HEK293 (cell line): Measurements from ENCODE around the gene CDC37.

ENCODE experiments used
- CTCF ChIA-PET: fragments of 350-600 bp; formaldehyde crosslinking; extraction: SDS; loops from one replicate; lab custom pipeline; 2021; ENCODE audit warnings: antibody characterized with exemption; lab: Yijun Ruan, JAX
- POLR2A ChIA-PET: fragments of 300-600 bp; formaldehyde crosslinking; extraction: SDS; loops from one replicate; lab custom pipeline; 2020; ENCODE audit warnings: antibody characterized with exemption, inconsistent platforms; lab: Yijun Ruan, JAX
- H3K27ac ChIP-seq: fragments of 200-500 bp; sonication (Bioruptor generic); 2 replicates; pipeline ENCODE4 v1.5.1; 2014; ENCODE audit warnings: low read depth, low read length, control low read depth, inconsistent platforms; ENCODE audit errors: extremely low read depth
- H3K36me3 ChIP-seq, 2 experiments: fragments of 200-500 bp in 1 of 2; sonication (Bioruptor generic) in 1 of 2; 1 replicate in 1 of 2; 2 replicates in 1 of 2; pipeline ENCODE4 v1.5.1; 2014 to 2017; ENCODE audit warnings: inconsistent platforms in 2 of 2, low read length in 2 of 2; ENCODE audit not compliant: control insufficient read depth in 2 of 2, insufficient read depth in 1 of 2
- H3K4me1 ChIP-seq: fragments of 200-500 bp; sonication (Bioruptor generic); 2 replicates; pipeline ENCODE4 v1.5.1; 2014; ENCODE audit warnings: mild to moderate bottlenecking, low read length, inconsistent platforms; ENCODE audit not compliant: control insufficient read depth, insufficient read depth
- H3K4me3 ChIP-seq: 2 replicates; pipeline ENCODE4 v1.5.1; 2011; ENCODE audit warnings: low read depth, mild to moderate bottlenecking, control low read depth, low read length, moderate library complexity
- H3K9me3 ChIP-seq: fragments of 200-500 bp; sonication (Bioruptor generic); 2 replicates; pipeline ENCODE4 v1.5.1; 2014; ENCODE audit warnings: low read depth, low read length, inconsistent platforms; ENCODE audit not compliant: control insufficient read depth, insufficient read depth
- EGR2 ChIP-seq: fragments of 450-650 bp; formaldehyde crosslinking; IDR thresholded peaks from 2 replicates; pipeline ENCODE4 v1.5.1; 2016; ENCODE audit warnings: low read depth, missing biosample characterization, missing genetic modification characterization
- ELK4 ChIP-seq: IDR thresholded peaks from 2 replicates; pipeline ENCODE4 v1.6.1; 2011; ENCODE audit warnings: mild to moderate bottlenecking, low read depth, low read length, borderline replicate concordance
- GFI1B ChIP-seq: fragments of 450-650 bp; formaldehyde crosslinking; IDR thresholded peaks from 2 replicates; pipeline ENCODE4 v1.5.1; 2016; ENCODE audit warnings: missing biosample characterization, missing genetic modification characterization
- GLI2 ChIP-seq: fragments of 450-650 bp; formaldehyde crosslinking; IDR thresholded peaks from 2 replicates; pipeline ENCODE4; 2017; ENCODE audit warnings: missing biosample characterization, missing genetic modification characterization, low read depth, borderline replicate concordance
- HOXA7 ChIP-seq: sonication (generic); formaldehyde crosslinking; IDR thresholded peaks from 2 replicates; pipeline ENCODE4 v1.8.1; 2022; ENCODE audit warnings: missing genetic modification reagents, borderline replicate concordance
- PRDM10 ChIP-seq: fragments of 450-650 bp; formaldehyde crosslinking; IDR thresholded peaks from 2 replicates; pipeline ENCODE4 v1.5.1; 2016; ENCODE audit warnings: missing biosample characterization, missing genetic modification characterization
- REST ChIP-seq: fragments of 450-650 bp; formaldehyde crosslinking; IDR thresholded peaks from 2 replicates; pipeline ENCODE4 v1.5.1; 2016; ENCODE audit warnings: missing biosample characterization, missing genetic modification characterization
- SP2 ChIP-seq: fragments of 450-650 bp; formaldehyde crosslinking; IDR thresholded peaks from 2 replicates; pipeline ENCODE4 v1.5.1; 2016; ENCODE audit warnings: missing biosample characterization, missing genetic modification characterization
- TCF7L2 ChIP-seq: IDR thresholded peaks from 2 replicates; pipeline ENCODE4 v1.6.1; 2011; ENCODE audit warnings: low read depth, mild to moderate bottlenecking, inconsistent platforms, low read length, moderate library complexity, borderline replicate concordance
- ZBTB20 ChIP-seq: fragments of 450-650 bp; formaldehyde crosslinking; IDR thresholded peaks from 2 replicates; pipeline ENCODE4 v1.5.1; 2016; ENCODE audit warnings: missing biosample characterization, missing genetic modification characterization
- ZEB2 ChIP-seq: fragments of 450-650 bp; formaldehyde crosslinking; IDR thresholded peaks from 2 replicates; pipeline ENCODE4 v1.5.1; 2016; ENCODE audit warnings: missing biosample characterization, missing genetic modification characterization
- ZFP3 ChIP-seq: fragments of 450-650 bp; formaldehyde crosslinking; IDR thresholded peaks from 2 replicates; pipeline ENCODE4 v1.5.1; 2016; ENCODE audit warnings: low read depth, missing biosample characterization, missing genetic modification characterization
- ZNF140 ChIP-seq: fragments of 450-650 bp; formaldehyde crosslinking; IDR thresholded peaks from 2 replicates; pipeline ENCODE4 v1.5.1; 2016; ENCODE audit warnings: missing biosample characterization, missing genetic modification characterization
- ZNF148 ChIP-seq: fragments of 450-650 bp; formaldehyde crosslinking; IDR thresholded peaks from 2 replicates; pipeline ENCODE4 v1.5.0; 2017; ENCODE audit warnings: missing biosample characterization, missing genetic modification characterization, borderline replicate concordance
- ZNF157 ChIP-seq: fragments of 450-650 bp; formaldehyde crosslinking; IDR thresholded peaks from 2 replicates; pipeline ENCODE4 v1.5.1; 2016; ENCODE audit warnings: missing biosample characterization, missing genetic modification characterization
- ZNF184 ChIP-seq: fragments of 450-650 bp; IDR thresholded peaks from 2 replicates; pipeline ENCODE4 v1.5.1; 2018; ENCODE audit warnings: missing biosample characterization, mild to moderate bottlenecking, missing genetic modification characterization
- ZNF23 ChIP-seq: fragments of 450-650 bp; formaldehyde crosslinking; IDR thresholded peaks from 2 replicates; pipeline ENCODE4 v1.5.1; 2016; ENCODE audit warnings: missing biosample characterization, missing genetic modification characterization, borderline replicate concordance
- ZNF350 ChIP-seq: fragments of 450-650 bp; formaldehyde crosslinking; IDR thresholded peaks from 2 replicates; pipeline ENCODE4 v1.5.0; 2017; ENCODE audit warnings: missing biosample characterization, mild to moderate bottlenecking, missing genetic modification characterization
- ZNF354C ChIP-seq: fragments of 450-650 bp; formaldehyde crosslinking; IDR thresholded peaks from 2 replicates; pipeline ENCODE4 v1.5.1; 2016; ENCODE audit warnings: missing biosample characterization, missing genetic modification characterization, low read depth, borderline replicate concordance
- ZNF621 ChIP-seq: fragments of 450-650 bp; formaldehyde crosslinking; IDR thresholded peaks from 2 replicates; pipeline ENCODE4 v1.5.1; 2017; ENCODE audit warnings: missing biosample characterization, missing genetic modification characterization
- ZNF76 ChIP-seq: fragments of 450-650 bp; formaldehyde crosslinking; IDR thresholded peaks from 2 replicates; pipeline ENCODE4; 2016; ENCODE audit warnings: low read depth, missing biosample characterization, missing genetic modification characterization, borderline replicate concordance
- ZNF768 ChIP-seq: fragments of 450-650 bp; formaldehyde crosslinking; IDR thresholded peaks from 2 replicates; pipeline ENCODE4 v1.5.1; 2018; ENCODE audit warnings: missing biosample characterization, mild to moderate bottlenecking, missing genetic modification characterization

The CDC37 gene

GRCh38 chr19:10393137-10393536 lies 10.2 kb downstream of the CDC37 start (continued):
- no peak for TF ChIP-seq ELK4
- TF ChIP-seq TCF7L2: no peak
- no peak for TF ChIP-seq GLI2 (tag by site-specific recombination)

GRCh38 chr19:10392120-10392519 lies 11.2 kb downstream of the CDC37 start:
- CTCF ChIA-PET: interaction anchor here (0.6 to 5.0 kb wide), 12 partner anchors 9 to 164 kb away, joined by 3 to 90 read pairs (median 4); partner anchors contain the start of gene ICAM1
- Histone ChIP-seq H3K4me3 (no peak overlapping the region), H3K36me3 (peaks cover 15 to 68% of the 10 kb centered on the region in 2 experiments; a peak in 2 of 3 replicates), H3K4me1 (no peaks in the 10 kb centered on the region), H3K27ac (no peak overlapping the region), H3K9me3 (no peaks in the 10 kb centered on the region)
- POLR2A ChIA-PET: interaction anchor here (0.8 to 3.2 kb wide), 2 partner anchors 11 to 123 kb away, joined by 3 to 8 read pairs; partner anchors contain the start of gene TYK2
- no peak for TF ChIP-seq ZNF23 (tag by site-specific recombination)
- no peak for TF ChIP-seq ZBTB20 (tag by site-specific recombination)
- no peak for TF ChIP-seq ZNF140 (tag by site-specific recombination)
- TF ChIP-seq ZNF354C: no peak
- no peak for TF ChIP-seq ZNF184 (tag by site-specific recombination)
- TF ChIP-seq ZEB2 (tag by site-specific recombination): no peak
- TF ChIP-seq ZNF76: no peak
- no peak for TF ChIP-seq HOXA7
- TF ChIP-seq ZFP3 (tag by site-specific recombination): no peak
- no peak for TF ChIP-seq ZNF157 (tag by site-specific recombination)
- TF ChIP-seq SP2 (tag by site-specific recombination): no peak
- no peak for TF ChIP-seq ZNF621 (tag by site-specific recombination)
- no peak for TF ChIP-seq ZNF148 (tag by site-specific recombination)

GRCh38 chr19:10390652-10391286 lies 12.6 kb downstream of the CDC37 start:
- Histone ChIP-seq H3K27ac (no peak overlapping the region), H3K36me3 (peaks cover 12 to 55% of the 10 kb centered on the region in 2 experiments; a peak in 2 of 3 replicates), H3K4me3 (no peak overlapping the region), H3K4me1 (no peaks in the 10 kb centered on the region), H3K9me3 (no peaks in the 10 kb centered on the region)
- POLR2A ChIA-PET: interaction anchor here (0.6 to 3.2 kb wide), 7 partner anchors 10 to 1061 kb away, joined by 3 to 8 read pairs (median 4); partner anchors contain the start of genes ICAM1, RAVER1 and TYK2
- CTCF ChIA-PET: interaction anchor here (0.5 to 5.0 kb wide), 23 partner anchors 7 to 602 kb away, joined by 3 to 90 read pairs (median 4); partner anchors contain the start of genes ICAM1 and ICAM4
- peak; percentile 56 for TF ChIP-seq EGR2 (tag by site-specific recombination)
- TF ChIP-seq REST: no peak
- TF ChIP-seq ZNF350 (tag by site-specific recombination): no peak
- no peak for TF ChIP-seq ZNF768
- TF ChIP-seq PRDM10 (tag by site-specific recombination): no peak
- TF ChIP-seq ZNF354C: no peak
- TF ChIP-seq GFI1B: no peak
